RWPE2 (cell line): ENCODE results near the gene BSND.

ENCODE experiments used
- ATAC-seq: fragments of 200-7000 bp; cut with Tn5 transposase; 3 replicates; pipeline ENCODE4 v1.9.1; 2021; ENCODE audit warnings: low read depth
- DNase-seq: peaks from one replicate; pipeline ENCODE4 v3.0.0-alpha.2; 2020; ENCODE audit warnings: low spot score
- H3K27ac ChIP-seq: fragments of 450-650 bp; 2 replicates; pipeline ENCODE4 v1.5.1; 2017; ENCODE audit warnings: mild to moderate bottlenecking; ENCODE audit not compliant: poor library complexity, severe bottlenecking
- H3K27me3 ChIP-seq: fragments of 250-450 bp; sonication (Bioruptor Pico); 2 replicates; pipeline ENCODE4 v1.5.1; 2021; ENCODE audit warnings: mild to moderate bottlenecking, moderate library complexity; ENCODE audit not compliant: insufficient read depth, poor library complexity, severe bottlenecking
- H3K36me3 ChIP-seq: fragments of 250-450 bp; sonication (Bioruptor Pico); 2 replicates; pipeline ENCODE4 v1.5.1; 2020; ENCODE audit warnings: low read depth, mild to moderate bottlenecking, moderate library complexity
- H3K4me1 ChIP-seq: fragments of 250-450 bp; sonication (Bioruptor Pico); 2 replicates; pipeline ENCODE4 v1.5.1; 2021; ENCODE audit warnings: mild to moderate bottlenecking, moderate library complexity; ENCODE audit not compliant: insufficient read depth, poor library complexity, severe bottlenecking
- H3K4me3 ChIP-seq: fragments of 250-450 bp; sonication (Bioruptor Pico); 2 replicates; pipeline ENCODE4 v1.5.1; 2021; ENCODE audit warnings: mild to moderate bottlenecking, moderate library complexity; ENCODE audit not compliant: severe bottlenecking
- H3K9me3 ChIP-seq: fragments of 250-450 bp; sonication (Bioruptor Pico); 2 replicates; pipeline ENCODE4 v1.5.1; 2021; ENCODE audit warnings: mild to moderate bottlenecking, moderate library complexity; ENCODE audit not compliant: severe bottlenecking
- TF ChIP-seq, protein P1 (sequence below): fragments of 450-650 bp; IDR thresholded peaks from one replicate; pipeline ENCODE4 v1.5.1; 2017; ENCODE audit warnings: mild to moderate bottlenecking, moderate library complexity; ENCODE audit not compliant: poor library complexity, severe bottlenecking

BSND gene

DNA sequence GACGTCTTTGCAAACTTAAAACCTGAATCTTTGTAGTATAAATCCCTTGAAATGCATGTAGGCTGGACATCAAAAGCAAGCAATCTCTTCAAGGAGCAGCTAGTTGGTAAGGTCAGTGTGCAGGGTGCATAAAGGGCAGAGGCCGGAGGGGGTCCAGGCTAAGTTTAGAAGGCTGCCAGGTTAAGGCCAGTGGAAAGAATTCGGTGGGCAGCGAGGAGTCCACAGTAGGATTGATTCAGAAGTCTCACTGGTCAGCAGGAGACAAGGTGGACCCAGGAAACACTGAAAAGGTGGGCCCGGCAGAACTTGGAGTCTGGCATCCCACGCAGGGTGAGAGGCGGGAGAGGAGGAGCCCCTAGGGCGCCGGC, 40.2 kb downstream of the BSND start:
- DNase-seq (no peak), ATAC-seq (no peak)
- no peaks in the 10 kb centered on the region for H3K9me3 ChIP-seq
- peaks cover 31% of the 10 kb centered on the region for H3K36me3 ChIP-seq
- TF ChIP-seq, protein P1, sequence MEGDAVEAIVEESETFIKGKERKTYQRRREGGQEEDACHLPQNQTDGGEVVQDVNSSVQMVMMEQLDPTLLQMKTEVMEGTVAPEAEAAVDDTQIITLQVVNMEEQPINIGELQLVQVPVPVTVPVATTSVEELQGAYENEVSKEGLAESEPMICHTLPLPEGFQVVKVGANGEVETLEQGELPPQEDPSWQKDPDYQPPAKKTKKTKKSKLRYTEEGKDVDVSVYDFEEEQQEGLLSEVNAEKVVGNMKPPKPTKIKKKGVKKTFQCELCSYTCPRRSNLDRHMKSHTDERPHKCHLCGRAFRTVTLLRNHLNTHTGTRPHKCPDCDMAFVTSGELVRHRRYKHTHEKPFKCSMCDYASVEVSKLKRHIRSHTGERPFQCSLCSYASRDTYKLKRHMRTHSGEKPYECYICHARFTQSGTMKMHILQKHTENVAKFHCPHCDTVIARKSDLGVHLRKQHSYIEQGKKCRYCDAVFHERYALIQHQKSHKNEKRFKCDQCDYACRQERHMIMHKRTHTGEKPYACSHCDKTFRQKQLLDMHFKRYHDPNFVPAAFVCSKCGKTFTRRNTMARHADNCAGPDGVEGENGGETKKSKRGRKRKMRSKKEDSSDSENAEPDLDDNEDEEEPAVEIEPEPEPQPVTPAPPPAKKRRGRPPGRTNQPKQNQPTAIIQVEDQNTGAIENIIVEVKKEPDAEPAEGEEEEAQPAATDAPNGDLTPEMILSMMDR = no peak
- H3K4me3 ChIP-seq = peak overlapping the region; percentile 78
- peaks cover 23% of the 10 kb centered on the region for H3K4me1 ChIP-seq
- H3K27ac ChIP-seq = peak overlapping the region; percentile 76
- H3K27me3 ChIP-seq = no peaks in the 10 kb centered on the region

DNA sequence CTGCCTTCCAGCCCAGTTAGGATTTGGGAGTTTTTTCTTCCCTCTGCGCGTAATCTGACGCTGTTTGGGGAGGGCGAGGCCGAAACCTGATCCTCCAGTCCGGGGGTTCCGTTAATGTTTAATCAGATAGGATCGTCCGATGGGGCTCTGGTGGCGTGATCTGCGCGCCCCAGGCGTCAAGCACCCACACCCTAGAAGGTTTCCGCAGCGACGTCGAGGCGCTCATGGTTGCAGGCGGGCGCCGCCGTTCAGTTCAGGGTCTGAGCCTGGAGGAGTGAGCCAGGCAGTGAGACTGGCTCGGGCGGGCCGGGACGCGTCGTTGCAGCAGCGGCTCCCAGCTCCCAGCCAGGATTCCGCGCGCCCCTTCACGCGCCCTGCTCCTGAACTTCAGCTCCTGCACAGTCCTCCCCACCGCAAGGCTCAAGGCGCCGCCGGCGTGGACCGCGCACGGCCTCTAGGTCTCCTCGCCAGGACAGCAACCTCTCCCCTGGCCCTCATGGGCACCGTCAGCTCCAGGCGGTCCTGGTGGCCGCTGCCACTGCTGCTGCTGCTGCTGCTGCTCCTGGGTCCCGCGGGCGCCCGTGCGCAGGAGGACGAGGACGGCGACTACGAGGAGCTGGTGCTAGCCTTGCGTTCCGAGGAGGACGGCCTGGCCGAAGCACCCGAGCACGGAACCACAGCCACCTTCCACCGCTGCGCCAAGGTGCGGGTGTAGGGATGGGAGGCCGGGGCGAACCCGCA, 40.8 kb downstream of the BSND start, which contains the start of gene PCSK9:
Gene PCSK9, plus strand, starts transcription at position 207 of the 741 bp plus-strand sequence. Its CDS starts 290 bp downstream, at position 497.
- Histone ChIP-seq H3K4me3 (peak within 1 kb of the TSS; percentile 78), H3K27ac (peak within 1 kb of the TSS; percentile 76), H3K36me3 (peaks cover 37% of the 10 kb centered on the region), H3K27me3 (no peaks in the 10 kb centered on the region), H3K9me3 (no peaks in the 10 kb centered on the region), H3K4me1 (peaks cover 23% of the 10 kb centered on the region)
- DNase-seq (peak; percentile 84), ATAC-seq (peak; percentile 83)
- TF ChIP-seq, protein P1 = no peak

DNA sequence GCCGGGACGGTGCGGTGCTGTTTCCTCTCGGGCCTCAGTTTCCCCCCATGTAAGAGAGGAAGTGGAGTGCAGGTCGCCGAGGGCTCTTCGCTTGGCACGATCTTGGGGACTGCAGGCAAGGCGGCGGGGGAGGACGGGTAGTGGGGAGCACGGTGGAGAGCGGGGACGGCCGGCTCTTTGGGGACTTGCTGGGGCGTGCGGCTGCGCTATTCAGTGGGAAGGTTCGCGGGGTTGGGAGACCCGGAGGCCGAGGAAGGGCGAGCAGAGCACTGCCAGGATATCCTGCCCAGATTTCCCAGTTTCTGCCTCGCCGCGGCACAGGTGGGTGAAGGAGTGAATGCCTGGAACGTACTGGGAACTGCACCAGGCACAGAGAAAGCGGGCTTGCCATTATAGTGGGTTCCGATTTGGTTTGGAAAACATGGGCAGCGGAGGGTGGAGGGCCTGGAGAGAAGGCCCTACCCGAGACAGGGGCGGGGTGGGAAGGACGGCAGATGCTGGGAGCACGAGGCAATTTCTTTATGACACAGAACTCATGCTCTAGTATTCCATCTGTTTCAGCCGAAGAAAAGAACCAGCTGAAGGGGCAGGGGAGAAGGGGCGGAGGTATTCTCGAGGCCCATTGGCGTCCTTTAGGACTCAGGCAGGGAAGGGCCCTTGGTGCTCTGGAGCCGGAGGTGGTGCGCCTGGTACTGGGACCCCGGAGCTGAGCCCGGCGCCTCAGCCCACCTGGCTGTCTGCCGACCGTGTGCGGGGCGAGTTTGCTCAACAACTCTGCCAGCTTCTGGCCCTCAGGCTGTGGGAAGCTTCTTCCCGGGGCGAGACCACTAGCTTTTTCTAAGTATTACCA, 41.6 kb downstream of the BSND start:
- Histone ChIP-seq H3K9me3 (no peaks in the 10 kb centered on the region), H3K27ac (peak overlapping the region; percentile 76), H3K36me3 (peaks cover 45% of the 10 kb centered on the region), H3K4me3 (peak overlapping the region; percentile 78), H3K4me1 (peaks cover 23% of the 10 kb centered on the region), H3K27me3 (no peaks in the 10 kb centered on the region)
- ATAC-seq (peak; percentile 20; the same call in 2 of the 3 replicates), DNase-seq (no peak)
- TF ChIP-seq, protein P1 = no peak

DNA sequence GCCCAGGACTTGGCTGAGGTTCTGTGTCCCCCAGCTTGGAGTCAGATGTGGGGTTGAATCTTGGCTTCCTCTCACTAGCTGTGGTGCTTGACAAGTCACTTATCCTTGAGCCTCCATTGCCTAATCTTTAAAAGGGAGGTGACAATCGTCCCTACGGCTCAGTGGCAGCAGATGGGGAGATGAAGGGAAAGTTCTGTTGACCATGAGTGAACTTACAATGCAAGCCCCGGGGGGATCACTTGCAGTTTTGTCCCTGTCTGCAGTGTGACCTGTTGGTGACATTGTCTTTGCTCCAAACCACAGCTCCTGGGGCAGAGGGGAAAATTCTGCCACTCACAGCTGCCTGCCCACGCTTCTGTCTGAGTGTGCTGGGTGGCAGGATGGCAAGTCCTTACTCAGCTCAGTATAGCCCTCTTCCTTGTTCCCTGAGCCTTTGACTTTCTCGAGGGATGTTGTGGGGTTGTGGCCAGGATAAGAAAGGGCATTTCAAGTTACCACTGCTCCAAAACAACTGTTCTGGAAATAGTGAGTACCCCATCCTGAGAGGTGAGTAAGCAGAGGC, 42.3 kb downstream of the BSND start:
- ATAC-seq = no peak
- H3K4me3 ChIP-seq = peak overlapping the region; percentile 78

More for the DNA sequence above, 42.3 kb downstream of the BSND start:
- peak overlapping the region; percentile 76 for H3K27ac ChIP-seq
- peaks cover 23% of the 10 kb centered on the region for H3K4me1 ChIP-seq
- no peaks in the 10 kb centered on the region for H3K9me3 ChIP-seq
- TF ChIP-seq, protein P1 = no peak
- no peak for DNase-seq
- no peaks in the 10 kb centered on the region for H3K27me3 ChIP-seq
- peaks cover 50% of the 10 kb centered on the region for H3K36me3 ChIP-seq
